Activated CD4-positive, alpha-beta T cell treated with anti-CD3 and anti-CD28 coated beads, Interleukin-2, amount 50 U/mL, for 24 hours (primary cell): ENCODE data around the gene PDK4.
"Not testable (repeated sequence)": the region's sequence is repeated elsewhere in the genome, so short reads cannot be mapped to it uniquely, and the experiment has no call there.

Experiments used
- DNase-seq, 2 donors: peaks; one replicate each; pipeline ENCODE4 v3.0.0-alpha.2; 2020; ENCODE audit warnings: low read depth in 1 of 2, low spot score in 1 of 2

PDK4 gene

DNA sequence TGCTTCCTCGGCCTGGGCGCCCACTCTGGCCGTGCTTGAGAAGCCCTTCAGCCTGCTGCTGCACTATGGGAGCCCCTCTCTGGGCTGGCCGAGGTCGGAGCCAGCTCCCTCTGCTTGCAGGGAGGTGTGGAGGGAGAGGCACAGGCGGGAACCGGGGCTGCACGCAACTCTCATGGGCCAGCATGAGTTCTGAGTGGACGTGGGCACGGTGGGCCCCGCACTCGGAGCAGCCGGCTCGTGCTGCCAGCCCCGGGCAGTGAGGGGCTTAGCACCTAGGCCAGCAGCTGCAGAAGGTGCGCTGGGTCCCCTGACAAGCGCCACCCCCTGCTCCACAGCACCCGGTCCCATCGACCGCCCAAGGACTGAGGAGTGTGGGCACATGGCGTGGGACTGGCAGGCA is 9.0 kb upstream of the PDK4 start:
- no peak for DNase-seq

DNA sequence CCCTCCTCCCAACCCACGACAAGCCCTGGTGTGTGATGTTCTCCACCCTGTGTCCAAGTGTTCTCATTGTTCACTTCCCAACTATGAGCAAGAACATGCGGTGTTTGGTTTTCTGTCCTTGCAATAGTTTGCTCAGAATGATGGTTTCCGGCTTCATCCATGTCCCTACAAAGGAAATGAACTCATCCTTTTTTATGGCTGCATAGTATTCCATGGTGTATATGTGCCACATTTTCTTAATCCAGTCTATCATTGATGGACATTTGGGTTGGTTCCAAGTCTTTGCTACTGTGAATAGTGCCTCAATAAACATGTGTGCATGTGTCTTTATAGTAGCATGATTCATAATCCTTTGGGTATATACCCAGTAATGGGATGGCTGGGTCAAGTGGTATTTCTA is 8.5 kb upstream of the PDK4 start:
- DNase-seq, result not testable (repeated sequence)

DNA sequence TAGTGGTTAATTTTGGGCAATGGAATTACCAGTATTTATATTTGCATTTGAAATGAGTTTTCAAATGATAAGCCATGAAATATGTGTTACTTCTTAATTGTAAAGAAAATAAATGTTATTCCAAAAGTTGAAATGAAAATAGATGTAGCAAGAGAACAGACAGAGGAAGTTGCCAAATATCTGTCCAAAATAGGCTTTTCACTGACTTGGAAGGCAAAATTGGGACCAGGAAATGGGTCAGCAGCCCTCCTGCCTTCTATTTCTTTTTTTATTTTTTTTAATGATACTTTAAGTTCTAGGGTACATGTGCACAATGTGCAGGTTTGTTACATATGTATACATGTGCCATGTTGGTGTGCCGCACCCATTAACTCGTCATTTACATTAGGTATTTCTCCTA is 8.1 kb upstream of the PDK4 start:
- DNase-seq, result not testable (repeated sequence)

DNA sequence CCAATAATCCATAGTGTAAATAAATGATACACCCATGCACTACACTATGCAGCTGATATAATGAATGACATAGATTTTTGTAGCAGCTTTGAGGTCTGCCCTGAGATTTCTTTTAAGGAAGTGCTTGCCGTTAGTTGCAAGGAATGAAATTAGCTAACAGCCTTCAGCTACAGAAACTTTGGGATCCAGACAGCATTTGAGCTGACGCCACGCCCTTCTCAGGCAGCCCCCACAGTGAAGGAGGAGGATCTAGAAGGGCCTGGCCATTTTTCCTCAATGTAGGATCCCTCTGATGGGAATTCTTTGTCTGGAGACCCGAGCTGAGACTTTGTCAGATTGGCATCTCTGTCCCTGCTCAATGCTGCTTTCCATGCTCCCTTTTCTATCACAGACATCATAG is 6.1 kb upstream of the PDK4 start:
- DNase-seq, result no peak

DNA sequence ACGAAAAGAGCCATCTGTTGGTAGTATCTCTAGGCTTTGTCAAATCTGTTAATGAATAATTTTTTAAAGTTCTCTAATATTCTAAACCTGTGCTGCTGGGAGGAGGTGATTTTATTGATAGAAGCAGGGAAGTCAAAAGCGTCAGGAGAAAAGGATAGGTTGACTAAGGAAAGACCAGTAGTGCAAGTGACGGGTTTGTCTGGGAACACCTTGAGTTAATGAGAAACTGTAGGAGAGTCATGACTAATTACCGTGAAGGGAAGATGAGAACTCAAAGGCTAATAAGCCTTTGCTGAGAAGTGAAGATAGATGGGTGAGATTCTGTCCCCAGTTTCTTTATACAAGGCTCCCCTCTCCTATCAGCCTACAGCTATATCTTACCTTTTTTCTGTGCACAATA is 5.0 kb upstream of the PDK4 start:
- DNase-seq, result no peak

DNA sequence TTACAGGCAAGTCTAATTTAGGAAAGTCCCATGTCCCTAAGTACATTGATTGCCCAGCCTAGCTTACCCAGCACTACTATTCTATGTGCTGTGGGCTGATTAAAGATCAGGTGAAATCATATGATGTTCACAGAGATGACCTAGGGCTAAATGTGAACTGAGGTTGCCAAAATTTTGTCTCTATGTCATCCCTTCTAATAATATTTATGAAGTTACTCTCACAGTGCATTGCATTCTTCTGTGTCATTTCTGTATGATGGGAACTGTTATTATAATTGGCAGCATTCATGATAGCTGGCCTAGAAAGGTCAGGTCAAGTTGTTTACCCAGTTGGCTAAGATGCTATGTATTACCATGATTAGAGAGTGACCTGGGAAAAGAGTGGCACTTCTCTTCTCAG is 2.8 kb upstream of the PDK4 start:
- DNase-seq, result no peak

DNA sequence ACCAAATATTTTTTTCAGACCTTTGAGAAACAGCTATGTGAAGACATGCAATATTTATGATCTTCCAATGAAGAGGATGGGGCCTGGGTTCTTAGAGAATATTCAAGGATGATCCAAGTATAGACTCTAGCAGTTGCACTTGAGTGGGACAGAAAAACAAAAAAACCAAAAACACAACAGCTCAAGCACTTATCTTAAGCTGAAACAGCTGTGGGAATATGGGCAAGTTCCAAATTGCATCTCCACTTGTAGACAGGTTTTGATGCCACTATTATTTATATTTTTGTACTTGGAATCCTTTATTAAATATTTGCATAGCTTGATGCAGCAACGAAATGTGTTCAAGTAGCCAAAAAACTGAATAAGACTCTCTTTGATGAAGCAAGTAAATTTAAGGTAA is 2.2 kb upstream of the PDK4 start:
- DNase-seq, result no peak

DNA sequence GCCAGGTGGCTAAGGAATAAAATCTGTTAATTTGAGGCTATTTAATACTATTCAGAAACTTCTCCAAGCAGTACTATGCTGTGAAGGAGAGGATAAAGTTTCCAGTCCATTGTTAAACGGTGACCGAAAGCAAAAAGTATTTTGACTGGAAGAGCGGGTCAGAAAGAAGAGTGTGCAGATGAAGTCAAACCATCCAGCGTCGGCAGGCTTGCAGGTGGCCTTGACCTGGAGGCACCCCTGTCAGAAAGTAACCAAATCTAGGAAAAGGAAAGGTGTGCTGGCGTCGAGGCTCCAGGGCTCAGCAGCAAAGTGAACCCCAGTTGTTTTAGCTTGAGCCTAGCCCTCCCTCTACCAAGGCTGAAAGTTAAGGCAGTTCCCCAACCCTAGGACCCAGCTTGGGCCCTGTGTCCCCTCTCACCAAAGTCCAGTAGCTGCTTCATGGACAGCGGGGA is 544 bp downstream of the PDK4 start:
- no peak for DNase-seq

DNA sequence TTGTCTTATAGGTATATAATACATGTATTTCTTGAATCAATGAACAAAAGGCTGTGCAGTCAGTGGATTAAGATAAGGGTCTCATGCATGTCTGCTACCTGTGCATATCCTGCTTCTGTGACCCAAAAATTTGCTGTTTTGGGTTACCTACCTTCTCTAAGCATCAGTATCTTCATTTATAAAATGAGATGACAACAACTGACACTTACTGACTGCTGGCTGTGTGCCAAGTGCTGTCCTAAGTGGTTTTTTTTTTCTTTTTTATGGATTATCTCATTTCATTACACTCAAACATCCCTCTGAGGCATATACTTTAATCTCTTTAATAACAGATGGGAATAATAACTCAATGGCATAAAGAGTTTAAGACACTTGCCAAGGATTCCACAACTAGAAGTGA is 2.1 kb downstream of the PDK4 start:
- DNase-seq, result no peak

DNA sequence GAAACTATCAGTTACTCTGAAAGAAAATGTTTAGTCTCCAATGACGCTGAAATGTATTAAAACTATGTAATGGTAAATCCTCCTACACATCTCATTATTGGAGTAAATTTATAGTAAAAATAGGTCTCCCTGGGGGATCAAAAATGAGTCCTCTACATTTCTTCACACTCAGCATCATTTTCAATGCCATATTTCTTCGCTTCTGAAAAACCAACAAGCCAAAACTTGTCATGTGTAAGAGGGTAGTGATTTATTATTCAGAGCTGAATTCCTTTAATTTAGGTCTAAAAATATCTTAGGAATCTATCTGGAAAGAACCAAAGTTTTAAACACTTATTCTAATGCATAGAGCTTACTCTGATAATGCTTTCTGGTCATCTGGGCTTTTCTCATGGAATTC is 3.0 kb downstream of the PDK4 start:
- DNase-seq, result no peak

DNA sequence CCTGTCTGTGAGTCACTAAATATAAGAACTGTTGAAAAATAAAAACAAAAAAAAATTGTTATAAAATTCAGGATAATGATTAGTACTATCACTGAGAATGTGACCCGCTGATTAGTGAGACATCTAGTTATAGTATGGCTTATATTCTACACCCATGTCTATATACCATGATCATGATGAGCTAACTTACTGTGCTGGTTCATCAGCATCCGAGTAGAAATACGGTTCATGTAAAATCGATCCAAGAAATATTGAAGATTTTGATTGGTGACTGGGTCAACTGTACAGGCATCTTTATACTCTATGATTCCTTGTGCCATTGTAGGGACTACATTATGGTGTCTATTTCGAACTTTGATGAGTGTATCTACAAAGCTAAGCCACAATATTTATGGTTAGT is 3.7 kb downstream of the PDK4 start:
- DNase-seq, result no peak

DNA sequence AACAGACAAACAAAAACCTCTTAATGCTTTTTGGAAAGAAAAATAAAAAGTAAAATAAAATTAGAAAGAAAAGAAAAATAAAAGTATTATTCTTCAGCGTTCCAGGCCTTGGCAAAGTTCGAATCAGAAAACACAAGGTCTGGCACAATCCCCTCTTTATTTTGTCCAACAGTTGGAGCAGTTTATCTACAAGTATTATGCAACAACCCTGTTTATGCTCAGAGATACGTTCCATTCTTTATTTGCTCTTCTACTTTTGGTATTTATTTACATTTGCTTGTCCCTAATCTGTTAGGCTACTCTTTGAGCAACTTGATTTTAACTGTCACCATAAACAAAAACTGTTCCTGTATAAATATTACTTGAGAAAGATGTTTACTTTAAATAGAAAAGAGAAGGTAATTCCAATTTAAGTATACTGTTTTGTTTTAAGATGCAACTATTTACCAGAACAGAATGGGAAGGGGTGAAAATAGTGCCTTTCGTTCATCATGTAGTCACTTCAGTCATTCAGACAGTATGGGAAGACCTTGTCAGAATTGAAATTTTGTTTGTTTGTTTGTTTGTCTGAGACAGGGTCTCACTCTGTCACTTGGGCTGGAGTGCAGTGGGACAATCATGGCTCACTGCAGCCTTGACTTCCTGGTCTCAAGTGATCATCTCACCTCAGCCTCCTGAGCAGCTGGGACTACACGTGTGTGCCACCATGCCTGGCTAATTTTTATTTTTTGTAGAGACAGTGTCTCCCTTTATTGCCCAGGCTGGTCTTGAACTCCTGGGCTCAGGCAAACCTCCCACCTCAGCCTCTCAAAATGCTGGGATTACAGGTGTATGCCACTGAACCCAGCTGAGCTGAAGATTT is 5.7 kb downstream of the PDK4 start:
- DNase-seq, result no peak

DNA sequence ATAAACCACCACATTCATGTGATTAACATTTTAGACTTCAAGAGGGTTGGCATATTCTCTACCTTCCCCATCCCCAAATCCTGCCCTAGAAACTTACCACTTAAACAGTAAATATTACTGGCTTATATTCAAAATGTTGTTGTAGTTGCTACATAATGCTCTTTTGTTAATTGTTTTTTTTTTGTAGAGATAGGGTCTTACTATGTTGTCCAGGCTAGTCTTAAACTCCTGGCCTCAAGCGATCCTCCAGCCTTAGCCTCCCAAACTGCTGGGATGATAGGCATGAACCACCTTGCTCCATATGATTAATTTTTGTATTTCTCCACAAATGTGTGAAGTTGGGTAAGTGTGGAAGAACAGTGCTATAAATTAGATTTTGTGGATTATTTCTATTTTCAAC is 6.5 kb downstream of the PDK4 start:
- no peak for DNase-seq

DNA sequence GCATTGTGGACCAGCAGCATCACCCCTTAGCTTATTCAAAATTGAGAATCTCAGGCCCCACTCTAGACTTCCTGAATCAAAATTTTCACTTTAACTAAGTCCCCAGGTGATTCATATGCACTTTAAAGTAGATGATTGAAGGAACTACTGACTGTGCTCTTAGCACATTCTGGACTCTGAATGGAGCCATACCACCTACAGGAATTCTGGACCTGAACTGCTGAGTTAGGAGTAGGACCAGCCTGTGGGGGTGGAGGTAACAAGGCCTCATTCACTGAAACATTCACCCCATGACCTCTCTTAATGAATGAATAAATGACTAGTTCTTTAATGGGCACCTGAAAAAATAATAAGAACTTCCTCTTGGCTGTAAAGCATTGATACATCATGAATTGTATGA is 7.3 kb downstream of the PDK4 start:
- DNase-seq, result no peak

DNA sequence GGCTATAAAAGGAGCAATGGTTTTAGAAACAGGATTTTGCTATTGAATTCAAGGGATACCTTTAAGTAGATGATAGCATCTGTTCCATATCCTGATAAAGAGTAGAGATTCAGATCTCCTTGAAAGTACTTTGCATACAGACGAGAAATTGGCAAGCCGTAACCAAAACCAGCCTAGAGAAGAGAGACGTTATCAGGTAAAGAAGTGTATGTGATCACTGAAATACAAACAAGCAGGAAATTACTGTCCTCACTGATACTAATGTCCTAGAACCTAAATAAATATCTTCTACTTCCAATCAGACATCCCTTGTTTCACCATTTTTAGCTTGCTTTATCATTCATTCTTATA is 9.4 kb downstream of the PDK4 start:
- DNase-seq, result no peak

DNA sequence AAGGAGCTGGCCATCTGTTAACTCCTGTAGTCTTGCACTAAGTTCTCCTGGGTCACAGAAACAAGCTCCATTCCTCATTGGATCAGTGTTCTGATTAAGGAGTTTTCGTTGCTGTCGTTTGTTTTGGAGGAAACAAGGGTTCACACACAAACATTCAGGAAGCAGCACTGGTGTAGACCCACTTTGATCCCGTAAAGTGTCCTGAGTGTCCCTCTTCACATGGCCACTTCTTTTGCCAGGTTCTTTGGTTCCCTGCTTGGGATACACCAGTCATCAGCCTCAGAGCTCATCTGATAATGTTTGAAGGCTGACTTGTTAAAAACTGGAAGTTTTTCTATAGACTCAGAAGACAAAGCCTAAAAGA is 10.9 kb downstream of the PDK4 start:
- DNase-seq, result no peak

DNA sequence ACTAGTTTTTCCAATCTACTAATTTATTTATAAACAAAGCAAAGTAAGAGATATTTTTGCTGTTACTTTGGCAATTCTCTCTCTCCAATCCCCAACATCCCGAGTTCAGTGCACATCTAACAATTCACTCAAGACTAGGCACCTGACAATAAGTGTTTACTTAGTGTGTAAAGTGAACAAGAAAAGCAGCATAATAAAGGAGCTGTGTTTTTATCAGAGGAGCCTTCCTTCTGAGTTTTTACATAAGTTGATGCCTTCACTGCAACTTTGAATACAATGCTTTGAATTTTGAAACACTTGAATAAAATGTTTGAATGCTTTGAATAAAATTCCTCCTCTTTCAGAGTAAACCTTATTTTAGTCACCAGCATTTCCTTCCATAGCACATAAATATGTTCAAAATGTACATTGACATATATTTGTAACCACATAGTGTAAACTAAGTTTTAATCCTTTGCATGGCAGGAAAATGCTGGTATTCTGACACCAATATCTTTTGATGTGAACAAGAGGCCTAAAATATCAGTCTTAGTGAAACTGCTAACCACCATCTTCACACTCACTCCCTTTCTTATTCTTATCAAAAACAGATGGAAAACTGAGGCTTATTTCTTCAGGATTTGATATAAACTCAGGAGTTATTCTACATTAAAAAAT is 11.4 kb downstream of the PDK4 start:
- DNase-seq, result no peak

DNA sequence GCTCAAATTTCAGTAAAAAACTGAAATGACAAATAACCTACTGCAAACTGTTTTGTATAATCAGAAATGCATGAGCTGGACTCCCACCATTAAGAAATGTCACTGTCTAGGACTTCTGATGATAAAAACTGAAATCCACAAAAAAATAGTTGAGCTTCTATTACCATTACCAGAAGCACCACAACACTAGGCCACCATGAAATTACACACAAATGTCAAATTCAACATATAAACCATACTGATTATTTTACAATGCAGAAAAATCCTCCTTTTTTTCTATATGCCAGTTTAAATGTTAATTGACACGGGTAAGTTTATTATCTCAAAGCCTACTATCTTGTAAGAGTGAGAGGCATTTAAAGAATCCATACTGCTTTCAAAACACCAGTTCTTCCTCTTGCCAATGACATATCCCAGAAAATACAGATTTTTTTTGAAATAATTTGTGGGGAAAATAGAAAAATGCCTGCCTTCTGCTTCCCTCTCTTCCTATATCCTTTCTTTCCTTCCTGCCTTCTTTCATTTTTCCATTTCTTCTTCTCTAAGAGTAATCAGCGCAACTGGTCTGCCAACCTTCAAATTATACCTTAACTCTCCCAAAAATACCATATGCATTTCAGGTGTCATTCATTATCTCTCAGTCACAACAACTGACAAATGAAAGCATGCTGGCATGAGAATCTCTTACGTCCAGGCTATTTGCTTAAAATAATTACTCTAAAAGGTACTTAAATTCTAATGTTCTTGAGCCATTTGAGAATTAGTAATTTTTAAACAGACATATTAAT is 12.3 kb downstream of the PDK4 start:
- no peak for DNase-seq

DNA sequence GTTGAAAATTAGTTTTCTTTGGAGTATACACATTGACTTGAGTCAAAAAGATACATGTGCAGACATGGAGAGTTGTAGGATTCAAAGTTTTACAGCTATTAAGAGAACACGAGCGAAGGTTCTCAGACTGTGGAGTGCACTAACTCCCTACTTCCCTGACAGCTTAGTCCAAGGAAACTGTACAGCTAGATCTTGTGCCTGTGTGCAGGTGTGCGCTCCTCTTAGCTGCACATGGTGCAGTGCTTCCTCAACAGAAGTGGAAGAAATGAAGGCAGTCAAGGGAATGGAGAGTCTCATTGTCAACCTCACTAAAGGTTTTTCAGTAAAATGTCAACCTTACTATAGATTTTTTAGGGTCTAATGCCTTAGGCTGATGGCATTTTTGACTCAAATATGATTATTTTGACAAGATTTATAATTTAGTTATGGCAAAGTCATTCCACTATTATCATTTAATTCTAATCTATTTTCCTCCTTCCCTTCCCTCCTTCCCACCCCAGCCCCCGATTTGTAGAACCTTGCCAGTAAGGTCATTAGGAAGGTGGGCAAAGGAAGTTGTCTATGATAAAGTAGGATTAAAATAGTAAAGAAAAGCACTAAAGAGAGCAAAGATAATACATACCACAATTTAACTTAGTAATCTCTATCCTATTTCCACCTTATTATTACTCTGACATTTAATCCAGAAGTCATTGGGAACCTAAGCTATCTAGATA is 13.6 kb downstream of the PDK4 start:
- DNase-seq, result no peak

DNA sequence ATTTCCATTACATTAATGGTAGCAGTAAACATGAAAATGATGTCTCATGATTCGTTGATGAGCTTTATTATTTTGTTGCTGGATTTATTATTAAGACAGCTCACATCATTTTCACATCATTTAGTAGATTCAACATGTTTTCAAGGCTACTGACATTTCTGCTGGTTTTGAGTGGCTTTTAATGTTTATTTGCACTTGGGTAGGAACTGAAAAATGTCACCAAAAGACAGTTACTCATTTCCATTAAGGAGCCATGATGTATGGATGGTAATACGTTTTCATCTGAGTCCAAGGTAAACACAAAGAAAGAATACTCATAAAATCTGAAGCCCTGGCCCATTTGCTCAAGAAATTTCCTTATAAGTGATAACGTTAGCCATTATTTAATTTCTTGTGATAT is 14.8 kb downstream of the PDK4 start:
- no peak for DNase-seq

DNA sequence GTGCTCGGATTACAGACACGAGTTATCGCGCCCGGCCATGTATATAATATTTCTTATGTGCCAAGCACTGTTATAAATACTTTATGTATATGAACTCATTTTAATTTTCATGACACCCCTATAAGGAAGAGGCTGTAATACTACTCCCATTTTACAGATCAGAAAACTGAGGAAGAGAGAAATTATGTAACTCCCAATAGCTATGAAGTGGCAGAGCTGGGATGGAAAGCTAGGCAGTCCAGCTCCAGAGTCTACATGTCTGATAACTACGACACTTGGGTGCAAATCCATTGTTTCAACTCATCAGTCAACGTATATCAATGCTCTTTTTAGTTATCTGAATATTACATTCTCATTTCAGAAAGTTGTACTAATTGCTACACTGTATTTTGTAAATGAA is 17.0 kb downstream of the PDK4 start:
- no peak for DNase-seq
